ENCODE measurements around the gene SH2D2A.

The SH2D2A gene

DNA sequence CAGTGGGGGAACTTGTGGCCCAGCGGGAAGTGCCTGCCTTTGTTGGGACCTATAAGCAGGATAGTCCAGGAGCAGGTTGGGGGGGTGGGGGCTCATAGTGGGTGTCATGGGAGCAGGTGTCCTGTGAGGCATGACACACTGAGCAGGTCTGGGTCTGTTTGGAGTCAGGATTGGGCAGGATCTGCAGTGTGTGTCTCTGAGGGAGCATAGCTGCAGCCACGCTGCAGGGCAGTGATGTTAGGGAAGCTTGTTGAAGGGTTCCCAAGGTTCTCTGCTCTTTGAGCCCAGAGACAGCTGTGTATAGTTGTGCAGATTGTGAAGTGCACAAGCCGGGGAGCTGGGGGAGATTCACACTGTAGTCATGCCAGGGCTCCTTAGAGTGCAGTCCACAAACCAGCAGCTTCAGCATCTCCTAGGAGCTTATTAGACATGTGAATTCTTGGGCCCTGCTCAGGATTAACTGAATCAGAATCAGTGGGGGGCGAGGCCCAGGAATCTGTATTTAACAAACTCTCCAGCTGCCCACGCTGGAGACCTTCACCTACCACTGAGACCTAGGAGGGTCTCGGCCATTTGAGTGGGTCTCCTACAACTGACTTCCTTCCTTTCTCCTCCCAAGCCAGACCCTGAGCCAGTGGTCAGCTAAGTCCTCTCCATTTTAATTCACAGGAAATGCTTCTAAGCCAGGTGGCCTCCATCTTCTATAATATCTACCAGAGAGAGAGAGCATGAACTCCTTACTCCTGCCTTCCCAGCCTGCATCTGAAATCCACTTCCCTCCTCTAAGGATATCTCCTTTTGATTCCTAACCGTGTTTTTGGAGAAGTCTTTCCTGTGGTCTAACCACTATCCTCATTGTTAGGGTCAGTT is 31.2 kb upstream of the SH2D2A start:
- H3K27me3 ChIP-seq (ENCODE audit: low read depth, low read length): peaks cover 33% of the 10 kb centered on the region
- peaks cover 3 to 11% of the 10 kb centered on the region in 2 donors for H3K4me1 ChIP-seq (ENCODE audit: control insufficient read depth in 1 of 2, insufficient read depth in 2 of 2, low read length in 2 of 2)
- H3K9me3 ChIP-seq (ENCODE audit: control insufficient read depth in 1 of 2, low read length in 2 of 2): no peaks in the 10 kb centered on the region
- no peak overlapping the region for H3K27ac ChIP-seq (ENCODE audit: low read length)
- H3K36me3 ChIP-seq (ENCODE audit: control insufficient read depth in 1 of 2, insufficient read depth in 2 of 2, low read length in 2 of 2): no peaks in the 10 kb centered on the region
- H3K4me3 ChIP-seq (ENCODE audit: low read depth in 1 of 2, low read length in 2 of 2): no peak overlapping the region

DNA sequence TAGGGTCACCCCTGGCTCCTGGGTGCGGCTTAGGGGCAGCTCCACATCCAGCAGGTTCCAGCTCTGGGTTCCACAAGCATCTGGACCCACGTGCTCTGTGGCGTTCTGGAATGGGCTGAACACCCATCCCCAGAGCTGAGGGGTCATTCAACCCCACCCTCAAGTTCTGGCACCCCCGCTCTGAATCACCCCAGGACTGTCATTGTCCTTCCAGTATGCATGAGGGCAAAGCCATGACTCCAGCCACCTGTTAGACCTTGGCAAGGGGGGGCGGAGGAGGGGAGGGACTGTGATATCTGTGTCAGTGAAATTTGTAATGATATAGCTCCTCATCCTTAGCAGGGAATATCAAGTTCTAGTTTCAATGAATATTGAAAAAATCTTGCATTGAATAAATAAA is 30.0 kb upstream of the SH2D2A start:
- H3K27me3 ChIP-seq (ENCODE audit: low read depth, low read length): peaks cover 38% of the 10 kb centered on the region
- H3K9me3 ChIP-seq (ENCODE audit: control insufficient read depth in 1 of 2, low read length in 2 of 2): no peaks in the 10 kb centered on the region
- H3K4me1 ChIP-seq (ENCODE audit: control insufficient read depth in 1 of 2, insufficient read depth in 2 of 2, low read length in 2 of 2): peaks cover 0 to 11% of the 10 kb centered on the region in 2 donors
- no peak overlapping the region for H3K4me3 ChIP-seq (ENCODE audit: low read depth in 1 of 2, low read length in 2 of 2)
- H3K27ac ChIP-seq (ENCODE audit: low read length): no peak overlapping the region
- no peaks in the 10 kb centered on the region for H3K36me3 ChIP-seq (ENCODE audit: control insufficient read depth in 1 of 2, insufficient read depth in 2 of 2, low read length in 2 of 2)

- Histone ChIP-seq H3K27me3 (ENCODE audit: low read depth, low read length) (peaks cover 38% of the 10 kb centered on the region), H3K4me3 (ENCODE audit: low read depth in 1 of 2, low read length in 2 of 2) (no peak overlapping the region), H3K9me3 (ENCODE audit: control insufficient read depth in 1 of 2, low read length in 2 of 2) (no peaks in the 10 kb centered on the region), H3K4me1 (ENCODE audit: control insufficient read depth in 1 of 2, insufficient read depth in 2 of 2, low read length in 2 of 2) (peaks cover 0 to 11% of the 10 kb centered on the region in 2 donors), H3K36me3 (ENCODE audit: control insufficient read depth in 1 of 2, insufficient read depth in 2 of 2, low read length in 2 of 2) (no peaks in the 10 kb centered on the region), H3K27ac (ENCODE audit: low read length) (no peak overlapping the region)
Observed at GRCh38 chr1:156845953-156846545, 29.4 kb upstream of the SH2D2A start.

- Histone ChIP-seq H3K27ac (ENCODE audit: low read length) (no peak overlapping the region), H3K4me1 (ENCODE audit: control insufficient read depth in 1 of 2, insufficient read depth in 2 of 2, low read length in 2 of 2) (peaks cover 0 to 11% of the 10 kb centered on the region in 2 donors), H3K4me3 (ENCODE audit: low read depth in 1 of 2, low read length in 2 of 2) (no peak overlapping the region), H3K36me3 (ENCODE audit: control insufficient read depth in 1 of 2, insufficient read depth in 2 of 2, low read length in 2 of 2) (no peaks in the 10 kb centered on the region), H3K9me3 (ENCODE audit: control insufficient read depth in 1 of 2, low read length in 2 of 2) (no peaks in the 10 kb centered on the region), H3K27me3 (ENCODE audit: low read depth, low read length) (peaks cover 38% of the 10 kb centered on the region)
Observed at GRCh38 chr1:156845055-156845952, 28.7 kb upstream of the SH2D2A start.

DNA sequence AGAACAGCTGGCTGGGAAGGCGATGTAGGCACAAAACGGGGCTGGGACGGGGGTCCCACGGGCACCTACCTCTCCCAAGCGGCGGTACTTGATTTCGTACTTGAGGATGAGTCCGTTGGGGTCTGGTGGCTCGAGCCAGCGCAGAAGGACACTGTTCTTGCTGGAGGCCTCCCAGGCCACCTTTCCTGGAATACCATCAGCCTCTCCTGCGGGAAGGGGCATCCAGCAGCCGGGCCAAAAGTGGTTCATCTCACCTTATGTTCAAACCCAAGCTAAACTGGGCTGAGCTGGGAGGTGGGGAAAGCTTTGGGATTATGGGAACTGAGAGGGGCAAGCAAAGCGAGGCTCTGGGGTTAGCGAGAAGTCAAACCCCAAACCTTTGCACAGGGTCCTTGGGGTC is 28.0 kb upstream of the SH2D2A start:
- Histone ChIP-seq H3K4me1 (ENCODE audit: control insufficient read depth in 1 of 2, insufficient read depth in 2 of 2, low read length in 2 of 2) (peaks cover 0 to 11% of the 10 kb centered on the region in 2 donors), H3K27ac (ENCODE audit: low read length) (no peak overlapping the region), H3K27me3 (ENCODE audit: low read depth, low read length) (peaks cover 38% of the 10 kb centered on the region), H3K9me3 (ENCODE audit: control insufficient read depth in 1 of 2, low read length in 2 of 2) (no peaks in the 10 kb centered on the region), H3K4me3 (ENCODE audit: low read depth in 1 of 2, low read length in 2 of 2) (no peak overlapping the region), H3K36me3 (ENCODE audit: control insufficient read depth in 1 of 2, insufficient read depth in 2 of 2, low read length in 2 of 2) (no peaks in the 10 kb centered on the region)

DNA sequence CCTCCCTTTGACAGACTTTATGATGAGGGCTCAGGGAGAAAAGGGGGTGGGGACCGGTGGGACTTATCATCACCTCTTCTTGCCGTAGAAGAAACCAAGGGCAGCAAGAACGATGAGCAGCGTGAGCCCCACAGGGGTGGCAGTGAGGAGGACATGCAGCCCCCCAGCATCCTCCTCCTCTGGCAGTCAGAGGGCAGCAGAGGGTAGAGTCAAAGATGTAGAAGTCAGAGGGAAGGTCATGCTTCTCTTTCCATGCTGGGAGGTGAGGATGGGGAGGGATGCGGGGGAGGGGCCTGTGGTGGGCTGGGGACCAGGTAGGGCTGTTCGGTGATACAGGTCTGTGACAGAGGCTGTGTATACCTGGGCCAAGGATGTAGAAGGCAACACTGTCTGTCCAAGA is 27.5 kb upstream of the SH2D2A start:
- H3K9me3 ChIP-seq (ENCODE audit: control insufficient read depth in 1 of 2, low read length in 2 of 2): no peaks in the 10 kb centered on the region
- no peak overlapping the region for H3K27ac ChIP-seq (ENCODE audit: low read length)
- peaks cover 38% of the 10 kb centered on the region for H3K27me3 ChIP-seq (ENCODE audit: low read depth, low read length)
- peaks cover 0 to 11% of the 10 kb centered on the region in 2 donors for H3K4me1 ChIP-seq (ENCODE audit: control insufficient read depth in 1 of 2, insufficient read depth in 2 of 2, low read length in 2 of 2)
- H3K36me3 ChIP-seq (ENCODE audit: control insufficient read depth in 1 of 2, insufficient read depth in 2 of 2, low read length in 2 of 2): no peaks in the 10 kb centered on the region
- H3K4me3 ChIP-seq (ENCODE audit: low read depth in 1 of 2, low read length in 2 of 2): no peak overlapping the region

- no peak overlapping the region for H3K4me3 ChIP-seq (ENCODE audit: low read depth in 1 of 2, low read length in 2 of 2)
- H3K9me3 ChIP-seq (ENCODE audit: control insufficient read depth in 1 of 2, low read length in 2 of 2): no peaks in the 10 kb centered on the region
- H3K27ac ChIP-seq (ENCODE audit: low read length): no peak overlapping the region
- peaks cover 0 to 7% of the 10 kb centered on the region in 2 donors for H3K4me1 ChIP-seq (ENCODE audit: control insufficient read depth in 1 of 2, insufficient read depth in 2 of 2, low read length in 2 of 2)
- no peaks in the 10 kb centered on the region for H3K36me3 ChIP-seq (ENCODE audit: control insufficient read depth in 1 of 2, insufficient read depth in 2 of 2, low read length in 2 of 2)
- H3K27me3 ChIP-seq (ENCODE audit: low read depth, low read length): peaks cover 41% of the 10 kb centered on the region
Observed at GRCh38 chr1:156842618-156843300, 26.1 kb upstream of the SH2D2A start.

DNA sequence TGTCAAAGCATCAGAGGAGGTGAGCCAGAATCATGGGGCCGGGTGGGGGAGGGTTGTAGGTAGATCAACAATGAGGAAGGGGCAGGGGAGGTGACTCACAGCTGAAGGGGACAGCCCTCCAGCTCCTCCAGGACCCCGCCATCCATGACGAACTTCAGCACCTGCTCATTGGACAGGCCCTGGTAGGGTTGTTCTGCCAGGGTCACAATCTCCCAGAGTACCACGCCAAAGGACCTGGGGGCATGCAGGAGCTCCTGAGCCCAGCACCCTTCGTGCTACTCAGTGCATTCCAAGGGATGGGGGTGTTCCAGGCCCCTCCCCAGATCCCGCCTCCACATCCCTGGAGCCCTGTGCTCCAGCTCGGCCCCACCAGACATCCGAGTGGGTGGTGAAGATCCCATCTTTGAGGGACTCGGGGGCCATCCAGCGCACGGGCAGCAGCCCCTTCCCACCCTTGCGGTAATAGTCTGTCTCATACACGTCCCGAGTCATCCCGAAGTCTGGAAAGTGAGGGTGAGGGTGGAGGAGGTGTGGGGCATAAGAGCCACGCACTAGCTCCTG is 24.7 kb upstream of the SH2D2A start:
- H3K4me3 ChIP-seq (ENCODE audit: low read depth in 1 of 2, low read length in 2 of 2): no peak overlapping the region
- no peaks in the 10 kb centered on the region for H3K9me3 ChIP-seq (ENCODE audit: control insufficient read depth in 1 of 2, low read length in 2 of 2)
- no peak overlapping the region for H3K27ac ChIP-seq (ENCODE audit: low read length)
- H3K27me3 ChIP-seq (ENCODE audit: low read depth, low read length): peaks cover 34% of the 10 kb centered on the region
- no peaks in the 10 kb centered on the region for H3K36me3 ChIP-seq (ENCODE audit: control insufficient read depth in 1 of 2, insufficient read depth in 2 of 2, low read length in 2 of 2)
- peaks cover 0 to 7% of the 10 kb centered on the region in 2 donors for H3K4me1 ChIP-seq (ENCODE audit: control insufficient read depth in 1 of 2, insufficient read depth in 2 of 2, low read length in 2 of 2)

GRCh38 chr1:156840898-156841279 is 24.2 kb upstream of the SH2D2A start:
- Histone ChIP-seq H3K27me3 (ENCODE audit: low read depth, low read length) (peaks cover 34% of the 10 kb centered on the region), H3K36me3 (ENCODE audit: control insufficient read depth in 1 of 2, insufficient read depth in 2 of 2, low read length in 2 of 2) (no peaks in the 10 kb centered on the region)

GRCh38 chr1:156840186-156840897 is 23.7 kb upstream of the SH2D2A start:
- H3K27me3 ChIP-seq (ENCODE audit: low read depth, low read length): peaks cover 34% of the 10 kb centered on the region

More at GRCh38 chr1:156840898-156841279, 24.2 kb upstream of the SH2D2A start:
- H3K27ac ChIP-seq (ENCODE audit: low read length): no peak overlapping the region
- H3K9me3 ChIP-seq (ENCODE audit: control insufficient read depth in 1 of 2, low read length in 2 of 2): no peaks in the 10 kb centered on the region
- peaks cover 0 to 7% of the 10 kb centered on the region in 2 donors for H3K4me1 ChIP-seq (ENCODE audit: control insufficient read depth in 1 of 2, insufficient read depth in 2 of 2, low read length in 2 of 2)
- H3K4me3 ChIP-seq (ENCODE audit: low read depth in 1 of 2, low read length in 2 of 2): no peak overlapping the region

More at GRCh38 chr1:156840186-156840897, 23.7 kb upstream of the SH2D2A start:
- Histone ChIP-seq H3K4me1 (ENCODE audit: control insufficient read depth in 1 of 2, insufficient read depth in 2 of 2, low read length in 2 of 2) (peaks cover 0 to 7% of the 10 kb centered on the region in 2 donors), H3K4me3 (ENCODE audit: low read depth in 1 of 2, low read length in 2 of 2) (no peak overlapping the region), H3K36me3 (ENCODE audit: control insufficient read depth in 1 of 2, insufficient read depth in 2 of 2, low read length in 2 of 2) (no peaks in the 10 kb centered on the region), H3K9me3 (ENCODE audit: control insufficient read depth in 1 of 2, low read length in 2 of 2) (no peaks in the 10 kb centered on the region), H3K27ac (ENCODE audit: low read length) (no peak overlapping the region)
